Testis (tissue), 2 donors: Measurements from ENCODE around the gene ADAMTS7.
"Not testable (repeated sequence)": the region's sequence is repeated elsewhere in the genome, so short reads cannot be mapped to it uniquely, and the experiment has no call there.

Source experiments
- CTCF ChIP-seq, 3 experiments: fragments of 450-650 bp in 2 of 3; fragments of 200-600 bp in 1 of 3; sonication (generic) in 1 of 3; IDR thresholded peaks; one replicate each; pipeline ENCODE4 v1.5.1; 2016 to 2019; ENCODE audit warnings: antibody characterized with exemption in 3 of 3, mild to moderate bottlenecking in 2 of 3, moderate library complexity in 1 of 3
- POLR2A ChIP-seq: fragments of 450-650 bp; IDR thresholded peaks from one replicate; pipeline ENCODE4 v1.6.1; 2017; ENCODE audit warnings: antibody characterized with exemption, mild to moderate bottlenecking, moderate library complexity

- not testable (repeated sequence) for TF ChIP-seq POLR2A; CTCF (IDR thresholded peaks at IDR 0.05)
Observed at GRCh38 chr15:78756781-78757635, 54.3 kb downstream of the ADAMTS7 start.
